GM23338 (cell line): ENCODE data around the gene SFT2D3.

Experiments
- EZH2 ChIP-seq: fragments of 200-600 bp; sonication (generic); IDR thresholded peaks from one replicate; pipeline ENCODE4 v1.8.0; 2017; ENCODE audit warnings: antibody characterized with exemption, mild to moderate bottlenecking, low read depth; ENCODE audit not compliant: unreplicated experiment
- JUNB ChIP-seq: IDR thresholded peaks from one replicate; pipeline ENCODE4 v1.6.1; 2016; ENCODE audit warnings: antibody characterized with exemption; ENCODE audit not compliant: unreplicated experiment
- TF ChIP-seq, protein P1 (sequence below), 2 experiments: fragments of 200-600 bp in 1 of 2; sonication (generic) in 1 of 2; conservative IDR thresholded peaks; 2 replicates each; pipeline versions ENCODE4 v1.5.1 to v1.6.1; 2016 to 2017; ENCODE audit warnings: antibody characterized with exemption in 2 of 2, low read depth in 2 of 2, mild to moderate bottlenecking in 2 of 2, moderate library complexity in 1 of 2

- TF ChIP-seq JUNB: no peak
- TF ChIP-seq, protein P1, sequence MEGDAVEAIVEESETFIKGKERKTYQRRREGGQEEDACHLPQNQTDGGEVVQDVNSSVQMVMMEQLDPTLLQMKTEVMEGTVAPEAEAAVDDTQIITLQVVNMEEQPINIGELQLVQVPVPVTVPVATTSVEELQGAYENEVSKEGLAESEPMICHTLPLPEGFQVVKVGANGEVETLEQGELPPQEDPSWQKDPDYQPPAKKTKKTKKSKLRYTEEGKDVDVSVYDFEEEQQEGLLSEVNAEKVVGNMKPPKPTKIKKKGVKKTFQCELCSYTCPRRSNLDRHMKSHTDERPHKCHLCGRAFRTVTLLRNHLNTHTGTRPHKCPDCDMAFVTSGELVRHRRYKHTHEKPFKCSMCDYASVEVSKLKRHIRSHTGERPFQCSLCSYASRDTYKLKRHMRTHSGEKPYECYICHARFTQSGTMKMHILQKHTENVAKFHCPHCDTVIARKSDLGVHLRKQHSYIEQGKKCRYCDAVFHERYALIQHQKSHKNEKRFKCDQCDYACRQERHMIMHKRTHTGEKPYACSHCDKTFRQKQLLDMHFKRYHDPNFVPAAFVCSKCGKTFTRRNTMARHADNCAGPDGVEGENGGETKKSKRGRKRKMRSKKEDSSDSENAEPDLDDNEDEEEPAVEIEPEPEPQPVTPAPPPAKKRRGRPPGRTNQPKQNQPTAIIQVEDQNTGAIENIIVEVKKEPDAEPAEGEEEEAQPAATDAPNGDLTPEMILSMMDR (conservative IDR thresholded peaks at IDR 0.05; ENCODE audit: low read depth in 2 of 2): no peak
- no peak for TF ChIP-seq EZH2
These were observed 47.0 kb upstream of the SFT2D3 start for GRCh38 chr2:127654084-127654837.
